ENCODE measurements around the gene OTOS.

The OTOS gene

GRCh38 chr2:240155745-240156390 is 15.4 kb upstream of the OTOS start:
- H3K4me3 ChIP-seq, result no peak overlapping the region
- H3K27ac ChIP-seq, result no peak overlapping the region

- Histone ChIP-seq H3K27ac (no peak overlapping the region), H3K4me3 (no peak overlapping the region)
Measured at GRCh38 chr2:240155048-240155744, 14.7 kb upstream of the OTOS start.

GRCh38 chr2:240154606-240155005 is 14.1 kb upstream of the OTOS start:
- no peak overlapping the region for H3K27ac ChIP-seq
- no peak overlapping the region for H3K4me3 ChIP-seq

GRCh38 chr2:240153418-240153817 is 13.0 kb upstream of the OTOS start:
- H3K27ac ChIP-seq, result no peak overlapping the region
- H3K4me3 ChIP-seq, result no peak overlapping the region

- peak overlapping the region in 1 of 21 experiments; percentile 10 for H3K27ac ChIP-seq
- H3K4me3 ChIP-seq, result no peak overlapping the region
Measured at GRCh38 chr2:240151477-240152031, 11.1 kb upstream of the OTOS start.

GRCh38 chr2:240149943-240150784 is 9.7 kb upstream of the OTOS start:
- Histone ChIP-seq H3K27ac (no peak overlapping the region), H3K4me3 (no peak overlapping the region)

- Histone ChIP-seq H3K27ac (no peak overlapping the region), H3K4me3 (no peak overlapping the region)
Measured at GRCh38 chr2:240147911-240148587, 7.6 kb upstream of the OTOS start.

GRCh38 chr2:240147382-240147781 is 6.9 kb upstream of the OTOS start:
- no peak overlapping the region for H3K4me3 ChIP-seq
- no peak overlapping the region for H3K27ac ChIP-seq

GRCh38 chr2:240146627-240147278 is 6.3 kb upstream of the OTOS start:
- Histone ChIP-seq H3K4me3 (no peak overlapping the region), H3K27ac (no peak overlapping the region)

- no peak overlapping the region for H3K4me3 ChIP-seq
Measured at GRCh38 chr2:240146141-240146561, 5.7 kb upstream of the OTOS start.

GRCh38 chr2:240145461-240145860 is 5.0 kb upstream of the OTOS start:
- no peak overlapping the region for H3K27ac ChIP-seq
- H3K4me3 ChIP-seq, result no peak overlapping the region

More at GRCh38 chr2:240146141-240146561, 5.7 kb upstream of the OTOS start:
- H3K27ac ChIP-seq, result no peak overlapping the region

GRCh38 chr2:240144649-240145261 is 4.3 kb upstream of the OTOS start:
- Histone ChIP-seq H3K4me3 (no peak overlapping the region), H3K27ac (no peak overlapping the region)

- Histone ChIP-seq H3K4me3 (no peak overlapping the region), H3K27ac (no peak overlapping the region)
Measured at GRCh38 chr2:240143801-240144648, 3.6 kb upstream of the OTOS start.

GRCh38 chr2:240143276-240143675 is 2.8 kb upstream of the OTOS start:
- Histone ChIP-seq H3K27ac (no peak overlapping the region), H3K4me3 (no peak overlapping the region)

- no peak overlapping the region for H3K4me3 ChIP-seq
- H3K27ac ChIP-seq, result no peak overlapping the region
Measured at GRCh38 chr2:240142859-240143258, 2.4 kb upstream of the OTOS start.

- H3K27ac ChIP-seq, result no peak overlapping the region
- no peak overlapping the region for H3K4me3 ChIP-seq
Measured at GRCh38 chr2:240142256-240142775, 1.9 kb upstream of the OTOS start.

GRCh38 chr2:240141736-240142135 is 1.3 kb upstream of the OTOS start:
- no peak overlapping the region for H3K27ac ChIP-seq

GRCh38 chr2:240140920-240141319 is 462 bp upstream of the OTOS start:
- Histone ChIP-seq H3K4me3 (no peak overlapping the region), H3K27ac (no peak overlapping the region)

More at GRCh38 chr2:240141736-240142135, 1.3 kb upstream of the OTOS start:
- no peak overlapping the region for H3K4me3 ChIP-seq

All from skin epidermis (tissue), 12 donors.